Choroid plexus epithelial cell (primary cell): ENCODE data around the gene RYR3.
A peak's percentile ranks its signal among the peaks of the same experiment; 100 is the strongest.

Experiments
- DNase-seq: peaks from one replicate; pipeline ENCODE4 v3.0.0-alpha.2; 2010; ENCODE audit warnings: low read depth
- H3K4me3 ChIP-seq: 2 replicates; pipeline ENCODE4 v1.5.1; 2011; ENCODE audit warnings: low read depth, mild to moderate bottlenecking, control low read depth, low read length, moderate library complexity
- TF ChIP-seq, protein P1 (sequence below): conservative IDR thresholded peaks from 2 replicates; pipeline ENCODE4 v1.5.1; 2011; ENCODE audit warnings: low read depth, mild to moderate bottlenecking, control low read depth, inconsistent platforms, low read length, moderate library complexity

The RYR3 gene

DNA sequence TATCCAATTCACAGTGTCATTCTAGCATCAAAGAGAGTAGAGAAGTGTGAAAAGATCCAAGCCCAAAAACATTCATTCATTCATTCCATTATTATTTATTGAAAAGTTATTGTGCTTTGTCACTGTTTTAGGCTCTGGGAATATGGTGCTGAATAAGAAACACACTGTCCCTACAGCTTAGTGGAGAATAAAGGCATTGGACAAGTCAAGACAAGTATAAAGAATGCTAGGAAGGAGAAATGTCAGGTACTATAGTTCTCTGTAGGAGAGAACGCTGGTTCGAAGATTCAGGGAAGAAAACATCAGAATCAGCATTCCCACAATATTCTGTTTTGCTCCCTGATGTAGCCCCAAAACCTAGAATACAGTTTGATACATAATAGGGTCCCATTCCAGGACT, 528.8 kb downstream of the RYR3 start:
- no peak for DNase-seq
- H3K4me3 ChIP-seq, result no peak overlapping the region
- TF ChIP-seq, protein P1, sequence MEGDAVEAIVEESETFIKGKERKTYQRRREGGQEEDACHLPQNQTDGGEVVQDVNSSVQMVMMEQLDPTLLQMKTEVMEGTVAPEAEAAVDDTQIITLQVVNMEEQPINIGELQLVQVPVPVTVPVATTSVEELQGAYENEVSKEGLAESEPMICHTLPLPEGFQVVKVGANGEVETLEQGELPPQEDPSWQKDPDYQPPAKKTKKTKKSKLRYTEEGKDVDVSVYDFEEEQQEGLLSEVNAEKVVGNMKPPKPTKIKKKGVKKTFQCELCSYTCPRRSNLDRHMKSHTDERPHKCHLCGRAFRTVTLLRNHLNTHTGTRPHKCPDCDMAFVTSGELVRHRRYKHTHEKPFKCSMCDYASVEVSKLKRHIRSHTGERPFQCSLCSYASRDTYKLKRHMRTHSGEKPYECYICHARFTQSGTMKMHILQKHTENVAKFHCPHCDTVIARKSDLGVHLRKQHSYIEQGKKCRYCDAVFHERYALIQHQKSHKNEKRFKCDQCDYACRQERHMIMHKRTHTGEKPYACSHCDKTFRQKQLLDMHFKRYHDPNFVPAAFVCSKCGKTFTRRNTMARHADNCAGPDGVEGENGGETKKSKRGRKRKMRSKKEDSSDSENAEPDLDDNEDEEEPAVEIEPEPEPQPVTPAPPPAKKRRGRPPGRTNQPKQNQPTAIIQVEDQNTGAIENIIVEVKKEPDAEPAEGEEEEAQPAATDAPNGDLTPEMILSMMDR, result no peak

DNA sequence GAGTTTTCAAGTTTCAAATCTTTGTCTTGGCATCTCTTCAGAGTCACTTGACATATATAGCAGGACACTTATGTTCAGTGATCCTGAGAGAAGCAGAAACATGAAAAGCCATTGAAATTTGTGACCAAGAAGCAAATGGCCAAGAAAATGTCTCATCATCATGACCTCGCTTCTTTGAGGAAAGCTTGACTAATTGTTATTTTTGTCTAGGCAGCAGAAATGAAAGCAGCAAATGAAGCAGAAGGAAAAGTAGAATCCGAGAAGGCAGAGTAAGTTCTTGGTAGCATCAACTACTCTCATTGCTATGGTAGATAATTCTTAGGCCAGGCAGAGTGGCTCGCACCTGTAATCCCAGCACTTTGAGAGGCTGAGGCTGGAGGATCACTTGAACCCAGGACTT, 529.8 kb downstream of the RYR3 start:
- no peak overlapping the region for H3K4me3 ChIP-seq
- TF ChIP-seq, protein P1, result no peak
- DNase-seq, result no peak

DNA sequence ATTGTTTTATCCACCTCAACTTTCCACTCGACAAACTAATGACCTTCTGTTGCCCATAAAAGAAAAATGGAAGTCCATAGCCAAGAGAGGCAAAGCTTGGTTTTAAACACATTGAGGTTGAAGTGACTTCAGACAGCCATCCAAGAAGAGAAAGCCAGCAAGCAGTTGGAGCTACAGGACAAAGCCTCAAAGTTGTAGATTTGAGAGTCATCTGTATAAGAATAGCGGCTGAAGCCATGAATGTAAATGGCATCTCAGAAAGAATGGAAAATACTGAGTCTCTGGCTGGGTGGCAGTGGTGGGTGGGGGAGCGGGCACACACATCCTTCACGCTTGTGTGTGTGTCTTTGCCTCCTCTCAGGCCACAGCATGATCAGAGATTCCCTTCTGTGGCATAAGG, 533.4 kb downstream of the RYR3 start:
- H3K4me3 ChIP-seq, result no peak overlapping the region
- no peak for DNase-seq
- TF ChIP-seq, protein P1, result no peak

DNA sequence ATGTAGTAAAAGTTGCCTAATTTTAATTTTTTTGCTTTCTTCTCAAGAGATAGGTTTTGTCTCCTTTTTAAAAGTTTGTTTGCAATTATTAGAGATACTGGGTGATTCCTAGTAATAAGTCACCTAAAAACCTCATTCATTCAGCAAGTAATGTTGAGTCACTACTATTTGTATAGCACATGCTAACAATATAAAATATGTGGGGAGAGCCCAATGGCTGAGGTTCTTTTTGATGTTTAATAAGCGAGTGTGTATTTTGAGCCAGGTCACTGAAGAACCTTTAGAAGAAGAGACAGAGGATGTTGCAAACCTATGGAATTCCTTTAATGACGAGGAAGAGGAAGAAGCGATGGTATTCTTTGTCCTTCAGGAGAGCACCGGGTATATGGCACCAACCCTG, 533.8 kb downstream of the RYR3 start:
- TF ChIP-seq, protein P1, result no peak
- H3K4me3 ChIP-seq, result no peak overlapping the region
- no peak for DNase-seq

DNA sequence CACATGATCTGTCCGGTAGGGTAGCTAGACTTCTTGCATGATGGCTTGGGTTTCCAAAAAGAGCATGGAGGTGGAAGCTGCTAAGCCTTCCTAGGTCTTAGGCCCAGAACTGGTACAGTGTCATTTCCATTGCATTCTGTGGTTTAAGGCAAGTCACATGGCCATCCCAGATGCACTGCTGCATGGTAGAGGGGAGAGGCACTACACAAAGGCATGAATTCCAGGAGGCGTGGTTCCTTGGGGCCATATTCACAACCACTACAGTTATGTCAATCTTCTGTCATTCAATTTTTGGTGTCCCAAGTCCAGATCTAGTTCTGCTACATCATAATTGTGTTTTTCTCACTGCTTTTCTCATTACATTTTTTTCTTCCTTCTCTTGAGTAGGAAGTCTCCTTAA, 535.4 kb downstream of the RYR3 start:
- H3K4me3 ChIP-seq, result no peak overlapping the region
- TF ChIP-seq, protein P1, result no peak
- DNase-seq, result no peak

DNA sequence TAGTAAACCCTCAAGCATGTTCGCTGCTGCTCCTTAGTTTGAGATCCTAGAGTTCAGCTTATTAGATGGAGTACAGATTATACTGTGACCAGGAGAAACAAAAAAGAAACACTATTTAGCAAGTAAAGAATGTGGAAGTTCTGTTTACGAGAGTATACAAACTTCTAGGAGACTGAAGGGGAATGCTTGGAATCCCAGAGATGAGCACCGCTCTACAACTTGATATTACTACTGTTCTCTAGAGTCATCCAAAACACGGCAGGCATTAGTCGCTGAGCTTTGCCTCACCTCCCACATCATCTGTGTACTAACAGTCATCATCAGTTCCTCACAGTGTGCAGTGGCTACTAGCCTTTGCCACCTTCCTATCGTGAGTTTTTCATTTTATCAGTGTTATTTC, 536.1 kb downstream of the RYR3 start:
- H3K4me3 ChIP-seq, result no peak overlapping the region
- peak; percentile 35 for DNase-seq
- TF ChIP-seq, protein P1, result no peak

DNA sequence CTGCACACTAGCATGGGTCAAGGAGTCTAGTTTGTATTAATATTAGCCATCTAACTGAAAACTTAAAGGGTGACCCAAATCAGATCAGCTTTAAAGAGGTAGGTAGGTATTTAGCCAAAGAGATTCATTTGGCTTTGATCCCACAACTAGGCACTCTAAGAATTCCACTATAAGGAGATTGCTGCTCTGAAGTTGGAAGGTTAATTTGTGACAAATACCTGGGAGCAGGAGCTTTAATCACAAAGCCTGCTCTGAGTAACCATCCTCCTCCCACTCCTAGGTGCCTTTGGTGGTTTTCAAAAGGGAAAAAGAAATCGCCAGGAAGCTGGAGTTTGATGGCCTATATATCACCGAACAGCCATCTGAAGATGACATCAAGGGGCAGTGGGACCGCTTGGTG, 537.2 kb downstream of the RYR3 start:
- H3K4me3 ChIP-seq, result no peak overlapping the region
- DNase-seq, result no peak
- TF ChIP-seq, protein P1, result no peak
